GM12801 (cell line): Measurements from ENCODE around the gene METTL8.

Experiments used
- TF ChIP-seq, protein P1 (sequence below): IDR thresholded peaks from one replicate; pipeline ENCODE4 v1.5.1; 2011; ENCODE audit warnings: control low read depth; ENCODE audit not compliant: insufficient read length; ENCODE audit errors: extremely low read depth

Gene METTL8

DNA sequence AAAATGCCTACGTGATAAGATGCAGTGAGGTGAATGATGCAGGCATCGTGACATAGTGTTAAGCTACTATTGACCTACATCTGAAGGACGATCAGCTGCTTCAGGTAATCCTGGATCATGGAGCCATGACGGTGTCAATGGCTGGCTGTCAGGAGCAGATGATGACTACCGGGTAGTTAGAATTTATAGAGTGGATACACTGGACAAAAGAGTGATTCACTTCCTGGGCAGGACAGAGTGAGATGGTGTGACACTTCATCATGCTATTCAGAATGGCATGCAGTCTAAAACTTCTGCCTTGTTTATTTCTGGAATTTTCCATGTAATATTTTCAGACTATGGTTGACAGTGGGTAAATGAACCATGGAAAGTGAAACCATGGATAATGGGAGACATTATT, 29.5 kb downstream of the METTL8 start:
- TF ChIP-seq, protein P1, sequence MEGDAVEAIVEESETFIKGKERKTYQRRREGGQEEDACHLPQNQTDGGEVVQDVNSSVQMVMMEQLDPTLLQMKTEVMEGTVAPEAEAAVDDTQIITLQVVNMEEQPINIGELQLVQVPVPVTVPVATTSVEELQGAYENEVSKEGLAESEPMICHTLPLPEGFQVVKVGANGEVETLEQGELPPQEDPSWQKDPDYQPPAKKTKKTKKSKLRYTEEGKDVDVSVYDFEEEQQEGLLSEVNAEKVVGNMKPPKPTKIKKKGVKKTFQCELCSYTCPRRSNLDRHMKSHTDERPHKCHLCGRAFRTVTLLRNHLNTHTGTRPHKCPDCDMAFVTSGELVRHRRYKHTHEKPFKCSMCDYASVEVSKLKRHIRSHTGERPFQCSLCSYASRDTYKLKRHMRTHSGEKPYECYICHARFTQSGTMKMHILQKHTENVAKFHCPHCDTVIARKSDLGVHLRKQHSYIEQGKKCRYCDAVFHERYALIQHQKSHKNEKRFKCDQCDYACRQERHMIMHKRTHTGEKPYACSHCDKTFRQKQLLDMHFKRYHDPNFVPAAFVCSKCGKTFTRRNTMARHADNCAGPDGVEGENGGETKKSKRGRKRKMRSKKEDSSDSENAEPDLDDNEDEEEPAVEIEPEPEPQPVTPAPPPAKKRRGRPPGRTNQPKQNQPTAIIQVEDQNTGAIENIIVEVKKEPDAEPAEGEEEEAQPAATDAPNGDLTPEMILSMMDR, result no peak

DNA sequence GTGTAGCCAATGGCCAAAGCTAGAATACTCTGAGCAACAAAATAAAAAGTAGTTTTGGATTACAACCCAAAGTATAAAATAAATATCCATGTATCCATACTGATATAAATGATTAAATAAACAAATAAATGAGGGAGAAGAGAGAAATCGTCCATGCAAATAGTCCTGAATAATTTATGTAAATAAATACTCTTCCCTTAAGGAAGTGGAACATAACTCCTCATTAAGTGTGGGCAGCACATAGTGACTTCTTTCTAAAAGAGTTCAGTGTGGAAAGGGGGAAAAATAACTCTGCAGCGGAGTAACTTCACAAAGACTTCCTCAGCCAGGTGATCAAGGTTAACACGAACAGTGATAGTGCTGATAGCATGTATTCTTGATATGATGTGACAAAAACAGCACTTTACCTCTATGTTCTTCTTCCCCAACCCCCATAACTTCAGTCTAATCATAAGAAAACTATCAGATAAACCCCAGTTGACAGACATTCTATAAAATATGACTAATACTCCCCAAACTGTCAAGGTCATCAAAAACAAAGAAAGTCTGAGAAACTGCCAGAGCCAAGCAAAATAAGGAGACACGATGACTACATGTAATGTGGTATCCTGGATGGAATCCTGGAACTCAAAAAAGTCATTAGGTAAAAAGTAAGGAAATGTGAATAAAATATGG, 30.7 kb downstream of the METTL8 start:
- TF ChIP-seq, protein P1, result no peak

DNA sequence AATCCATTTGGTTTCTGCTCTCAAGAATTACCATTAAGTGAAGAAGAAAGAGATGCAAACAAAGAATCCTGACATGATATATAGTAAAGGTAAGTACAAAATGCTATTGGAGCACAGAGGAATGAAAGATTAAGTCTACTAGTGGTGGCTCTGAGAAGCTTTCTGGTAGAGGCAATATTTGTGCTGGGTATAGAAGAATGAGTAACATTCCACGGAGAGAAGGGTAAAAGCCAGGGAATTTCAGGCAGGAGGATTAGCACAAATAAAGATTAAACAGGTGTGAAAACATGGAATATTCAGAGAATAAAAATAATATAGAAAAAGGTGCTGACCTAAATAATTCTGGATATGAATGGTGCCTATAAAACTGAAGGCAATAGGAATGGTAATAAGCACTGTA, 31.8 kb downstream of the METTL8 start:
- TF ChIP-seq, protein P1, result no peak

DNA sequence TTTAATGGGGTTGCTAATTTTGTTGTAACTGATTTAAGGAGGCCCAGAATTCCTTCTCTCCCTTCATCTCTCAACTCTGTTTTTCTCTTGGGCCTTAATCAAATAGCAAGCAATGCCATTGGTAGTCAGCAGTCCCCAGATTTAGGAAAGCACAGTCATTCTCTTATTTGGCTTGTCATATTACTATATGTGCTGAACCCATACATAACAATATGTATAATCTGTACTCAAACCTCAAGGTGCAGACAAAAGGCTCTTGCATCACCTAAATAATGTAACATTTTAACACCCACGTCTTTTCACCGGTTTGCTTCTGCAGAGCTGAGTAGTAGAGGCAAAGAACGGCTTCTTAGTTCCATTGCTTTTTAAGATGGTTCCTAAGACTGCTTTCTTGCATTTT, 33.4 kb downstream of the METTL8 start:
- TF ChIP-seq, protein P1, result no peak

DNA sequence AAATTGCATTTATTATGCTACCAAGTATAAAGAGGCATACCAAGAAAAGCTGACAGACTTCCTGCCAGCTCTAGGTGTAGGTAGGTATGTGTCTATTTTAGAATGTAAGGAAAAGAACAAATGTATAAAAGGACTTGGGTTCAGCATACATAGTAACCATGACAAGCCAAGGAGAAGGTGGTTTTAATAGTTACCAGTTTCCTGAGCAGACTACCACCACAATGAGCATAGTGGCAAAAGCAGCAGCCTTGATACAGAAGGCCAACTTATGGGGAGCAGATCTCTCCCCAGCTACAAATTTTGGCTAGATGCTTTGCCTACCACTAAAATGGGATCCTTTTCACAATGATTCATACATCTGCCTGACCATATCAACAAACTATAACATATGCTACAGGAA, 34.5 kb downstream of the METTL8 start:
- TF ChIP-seq, protein P1, result no peak

DNA sequence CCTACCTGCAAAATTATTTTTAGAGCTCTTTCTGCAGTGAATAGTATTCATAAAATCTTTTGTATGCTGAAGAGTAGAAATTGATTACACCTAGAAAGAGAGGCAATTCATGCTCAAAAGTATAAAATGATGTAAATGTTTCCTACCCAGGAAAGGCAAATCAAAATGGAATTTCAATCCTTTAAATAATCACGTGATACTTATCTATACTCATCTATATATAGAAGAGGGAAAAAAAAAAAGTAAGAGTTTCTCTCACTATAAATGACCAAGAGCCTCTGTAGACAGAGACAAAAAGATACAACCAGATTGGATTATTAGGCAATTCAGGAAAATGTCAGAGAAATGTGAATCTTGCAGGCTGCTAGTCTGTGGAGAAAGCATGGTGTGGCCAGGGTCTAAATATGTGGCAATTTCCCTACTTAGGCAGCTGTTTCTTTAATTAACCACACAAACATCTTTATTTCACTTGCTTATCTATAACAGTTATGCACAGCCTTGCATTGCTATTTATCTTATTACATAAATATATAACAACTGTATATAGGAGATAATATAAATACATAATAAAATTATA, 39.5 kb downstream of the METTL8 start:
- TF ChIP-seq, protein P1, result no peak

DNA sequence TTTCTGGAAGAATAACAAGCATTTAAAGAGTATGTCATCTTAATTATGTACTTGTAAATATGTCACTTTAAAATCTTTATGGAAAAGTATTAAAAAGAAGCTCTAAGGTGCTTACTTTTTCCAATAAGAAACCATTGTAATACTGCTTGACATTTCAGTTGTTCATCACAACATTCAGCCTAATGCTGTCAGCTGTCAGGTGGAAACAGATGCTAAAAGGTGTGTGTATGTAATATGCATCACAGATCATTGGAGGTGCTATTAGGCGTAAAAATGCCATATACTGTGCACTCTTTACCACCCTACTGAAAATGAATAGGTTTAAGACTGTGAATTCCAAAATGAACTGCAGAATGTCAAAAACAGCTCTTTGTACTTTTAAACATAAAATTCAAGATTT, 40.3 kb downstream of the METTL8 start:
- TF ChIP-seq, protein P1, result no peak
